NT2/D1 (cell line): ENCODE results near the gene ROR2.

Experiments used
- DNase-seq: peaks from one replicate; pipeline ENCODE4 v3.0.0-alpha.2; 2011; ENCODE audit warnings: low read depth, low spot score
- H3K27me3 ChIP-seq: 2 replicates; pipeline ENCODE4 v1.6.0; 2011; ENCODE audit warnings: mild to moderate bottlenecking; ENCODE audit not compliant: insufficient read length, insufficient read depth
- H3K36me3 ChIP-seq: 2 replicates; pipeline ENCODE4 v1.6.1; 2011; ENCODE audit warnings: mild to moderate bottlenecking, low read length, mixed read lengths; ENCODE audit not compliant: insufficient read depth, insufficient read length
- H3K4me1 ChIP-seq: 2 replicates; pipeline ENCODE4 v1.5.1; 2011; ENCODE audit not compliant: insufficient read depth, insufficient read length
- H3K4me3 ChIP-seq: 2 replicates; pipeline ENCODE4 v1.5.1; 2011; ENCODE audit warnings: low read depth; ENCODE audit not compliant: insufficient read length
- H3K9ac ChIP-seq: 2 replicates; pipeline ENCODE4 v1.6.0; 2011; ENCODE audit warnings: low read depth; ENCODE audit not compliant: insufficient read length
- H3K9me3 ChIP-seq: 2 replicates; pipeline ENCODE4 v1.5.1; 2011; ENCODE audit warnings: mild to moderate bottlenecking, low read length; ENCODE audit not compliant: insufficient read depth
- SUZ12 ChIP-seq: IDR thresholded peaks from 2 replicates; pipeline ENCODE4 v1.6.1; 2011; ENCODE audit not compliant: insufficient read length, insufficient read depth; ENCODE audit errors: extremely low read depth
- YY1 ChIP-seq: IDR thresholded peaks from 2 replicates; pipeline ENCODE4 v1.6.1; 2011; ENCODE audit not compliant: insufficient read length, insufficient read depth
- ZNF274 ChIP-seq: IDR thresholded peaks from 2 replicates; pipeline ENCODE4 v1.6.1; 2011; ENCODE audit warnings: mild to moderate bottlenecking, low read depth, low read length

The ROR2 gene

GRCh38 chr9:91958174-91958573 is 8.1 kb upstream of the ROR2 start:
- no peaks in the 10 kb centered on the region for H3K4me1 ChIP-seq
- no peak for DNase-seq
- H3K4me3 ChIP-seq: no peak overlapping the region
- H3K27me3 ChIP-seq: no peaks in the 10 kb centered on the region
- H3K36me3 ChIP-seq: no peaks in the 10 kb centered on the region
- no peak overlapping the region for H3K9ac ChIP-seq
- TF ChIP-seq SUZ12 (no peak), ZNF274 (no peak), YY1 (no peak)
- H3K9me3 ChIP-seq: peaks cover 18% of the 10 kb centered on the region; the same call in 1 of the 2 replicates

GRCh38 chr9:91954841-91955471 is 4.9 kb upstream of the ROR2 start:
- no peak overlapping the region for H3K9ac ChIP-seq
- H3K4me3 ChIP-seq: no peak overlapping the region
- peaks cover 5% of the 10 kb centered on the region; the same call in 1 of the 2 replicates for H3K9me3 ChIP-seq
- peak; percentile 11 for TF ChIP-seq YY1
- TF ChIP-seq SUZ12: no peak
- DNase-seq: no peak
- H3K4me1 ChIP-seq: no peaks in the 10 kb centered on the region
- peaks cover 30% of the 10 kb centered on the region for H3K27me3 ChIP-seq
- H3K36me3 ChIP-seq: no peaks in the 10 kb centered on the region

- Histone ChIP-seq H3K9me3 (no peaks in the 10 kb centered on the region), H3K9ac (no peak overlapping the region), H3K27me3 (peaks cover 30% of the 10 kb centered on the region), H3K4me1 (no peaks in the 10 kb centered on the region), H3K4me3 (no peak overlapping the region), H3K36me3 (no peaks in the 10 kb centered on the region)
- TF ChIP-seq SUZ12: no peak
- no peak for TF ChIP-seq YY1
- no peak for TF ChIP-seq ZNF274
- no peak for DNase-seq
These were observed 3.7 kb upstream of the ROR2 start for GRCh38 chr9:91953718-91954117.

GRCh38 chr9:91951944-91952520 is 2.0 kb upstream of the ROR2 start:
- no peak for TF ChIP-seq ZNF274
- no peak for TF ChIP-seq SUZ12
- TF ChIP-seq YY1: no peak
- no peak overlapping the region for H3K4me3 ChIP-seq
- H3K9me3 ChIP-seq: no peaks in the 10 kb centered on the region
- no peak for DNase-seq
- H3K9ac ChIP-seq: no peak overlapping the region
- peaks cover 30% of the 10 kb centered on the region for H3K27me3 ChIP-seq
- H3K36me3 ChIP-seq: no peaks in the 10 kb centered on the region
- H3K4me1 ChIP-seq: no peaks in the 10 kb centered on the region

- peak overlapping the region; percentile 72 for H3K4me3 ChIP-seq
- no peaks in the 10 kb centered on the region for H3K4me1 ChIP-seq
- DNase-seq: no peak
- no peaks in the 10 kb centered on the region for H3K9me3 ChIP-seq
- TF ChIP-seq ZNF274 (no peak), SUZ12 (no peak), YY1 (no peak)
- H3K36me3 ChIP-seq: no peaks in the 10 kb centered on the region
- H3K27me3 ChIP-seq: peaks cover 30% of the 10 kb centered on the region
- H3K9ac ChIP-seq: peak overlapping the region; percentile 84
These were observed 559 bp downstream of the ROR2 start for GRCh38 chr9:91949392-91949945.

GRCh38 chr9:91948597-91949391 is 1.2 kb downstream of the ROR2 start:
- TF ChIP-seq ZNF274 (no peak), YY1 (no peak), SUZ12 (no peak)
- no peak for DNase-seq
- Histone ChIP-seq H3K9ac (peak overlapping the region; percentile 84), H3K36me3 (no peaks in the 10 kb centered on the region), H3K4me3 (peak overlapping the region; percentile 72), H3K9me3 (no peaks in the 10 kb centered on the region), H3K27me3 (peaks cover 30% of the 10 kb centered on the region), H3K4me1 (no peaks in the 10 kb centered on the region)
